Measurements from ENCODE around the gene AKT1.
"Not testable (repeated sequence)": the region's sequence is repeated elsewhere in the genome, so short reads cannot be mapped to it uniquely, and the experiment has no call there.

AKT1 gene

GRCh38 chr14:104794993-104795780 lies at the start of gene AKT1:
Gene AKT1 (minus strand): TSS chr14:104795748. CDS start chr14:104792643, 3,105 bp downstream.
- no peak for DNase-seq (ENCODE audit: low spot score)

DNA sequence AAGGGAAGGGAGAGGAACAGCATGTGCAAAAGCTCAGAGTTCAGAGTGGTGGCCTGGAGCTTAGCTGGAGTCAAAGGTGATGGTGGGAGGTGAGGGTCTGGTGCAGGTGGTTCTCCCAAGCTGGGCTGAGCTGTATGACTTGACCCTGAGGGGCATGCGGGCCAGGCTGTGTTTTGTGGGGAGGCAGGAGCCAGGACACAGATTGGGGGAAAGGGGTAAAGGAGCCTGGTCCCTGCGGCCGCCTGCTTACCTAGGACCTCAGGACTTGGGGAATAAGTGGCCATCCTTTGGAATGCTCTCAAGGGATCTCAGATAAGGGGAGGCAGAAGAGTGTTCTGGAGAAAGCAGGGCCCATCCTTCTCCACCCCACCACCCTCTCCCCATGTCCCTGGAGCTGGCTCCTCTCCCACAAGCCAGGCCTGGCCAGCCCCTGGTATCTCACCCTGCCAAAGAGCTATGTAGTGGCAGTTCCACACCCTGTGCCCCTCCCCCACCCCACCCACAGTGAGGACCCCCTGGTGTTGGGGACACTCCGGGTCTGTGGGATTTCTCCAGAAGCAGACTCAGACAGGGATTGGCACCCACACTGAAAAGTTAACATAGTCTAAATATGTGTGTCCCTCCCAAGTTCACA lies 49.6 kb upstream of the AKT1 start:
- no peak for DNase-seq (ENCODE audit: low spot score)

- no peak for DNase-seq (ENCODE audit: low spot score)
Observed at GRCh38 chr14:104844306-104845032, 48.9 kb upstream of the AKT1 start.

GRCh38 chr14:104843442-104844305 lies 48.1 kb upstream of the AKT1 start:
- no peak for DNase-seq (ENCODE audit: low spot score)

DNA sequence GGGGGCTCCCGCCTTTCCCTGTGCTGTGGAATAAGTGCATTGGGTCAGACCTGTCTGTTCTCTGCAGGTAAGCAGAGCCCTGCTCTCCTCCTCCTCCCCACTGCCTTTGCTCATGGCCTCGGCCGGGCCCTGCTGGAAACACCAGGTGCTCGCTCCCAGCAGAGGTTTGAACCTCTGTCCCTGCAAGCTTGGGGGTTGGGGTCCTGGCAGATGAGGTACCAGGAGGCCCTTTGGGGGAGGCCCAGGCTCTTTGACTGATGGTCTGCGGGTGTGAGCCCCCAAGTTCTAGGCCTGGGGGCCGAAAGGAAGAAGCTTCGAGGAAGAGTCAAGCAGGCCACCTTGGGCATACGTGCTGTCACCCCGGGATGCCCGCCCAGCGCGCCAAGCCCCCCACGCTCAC lies 47.5 kb upstream of the AKT1 start:
- DNase-seq (ENCODE audit: low spot score) = no peak

DNA sequence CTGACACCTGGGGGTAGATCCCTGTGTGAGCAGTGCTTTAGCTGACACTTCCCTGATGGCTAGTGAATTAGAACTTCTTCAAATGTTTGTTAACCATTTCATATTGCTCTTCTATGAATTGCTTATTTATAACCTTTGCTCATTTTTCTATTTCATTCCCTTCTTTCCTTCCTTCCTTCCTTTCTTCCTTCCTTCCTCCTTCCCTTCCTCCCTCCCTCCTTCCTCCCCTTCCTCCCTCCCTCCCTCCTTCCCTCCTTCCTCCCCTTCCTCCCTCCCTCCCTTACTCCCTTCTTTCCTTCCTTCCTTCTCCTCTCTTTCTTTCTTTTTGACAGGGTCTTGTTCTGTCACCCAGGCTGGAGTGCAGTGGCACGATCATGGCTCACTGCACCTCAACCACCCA lies 46.2 kb upstream of the AKT1 start:
- DNase-seq (ENCODE audit: low spot score) = no peak

DNA sequence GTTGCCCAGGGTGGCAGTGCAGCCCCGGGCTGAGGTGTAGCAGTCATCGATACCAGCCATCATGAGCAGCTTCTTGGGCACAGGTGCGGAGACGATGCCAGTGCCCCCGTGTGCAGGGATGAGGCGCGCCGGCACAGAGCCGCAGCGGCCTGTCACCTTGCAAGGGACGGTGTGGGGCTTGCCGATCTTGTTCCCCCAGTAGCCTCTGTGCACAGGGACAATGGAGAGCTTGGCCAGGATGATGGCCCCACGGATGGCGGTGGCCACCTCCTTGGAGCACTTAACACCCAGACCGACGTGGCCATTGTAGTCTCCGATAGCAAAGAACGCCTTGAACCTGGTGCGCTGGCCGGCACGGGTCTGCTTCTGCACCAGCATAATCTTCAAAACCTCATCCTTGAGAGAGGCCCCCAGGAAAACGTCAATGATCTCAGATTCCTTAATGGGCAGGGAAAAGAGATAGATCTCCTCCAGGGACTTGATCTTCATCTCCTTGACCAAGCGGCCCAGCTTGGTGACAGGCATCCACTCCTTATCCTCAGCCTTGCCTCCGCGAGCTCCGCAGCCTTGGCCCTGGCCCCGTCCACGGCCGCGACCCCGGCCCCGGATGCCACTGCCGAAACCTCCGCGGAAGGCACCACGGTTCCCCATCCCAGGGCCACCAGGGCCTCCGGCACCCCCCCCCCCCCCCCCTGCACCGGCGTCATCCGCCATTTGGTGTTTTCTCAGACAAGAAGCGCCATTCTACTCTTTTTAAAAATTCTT lies 40.8 kb upstream of the AKT1 start:
- not testable (repeated sequence) for DNase-seq (ENCODE audit: low spot score)

GRCh38 chr14:104830781-104831180 lies 35.2 kb upstream of the AKT1 start:
- no peak for DNase-seq (ENCODE audit: low spot score)

GRCh38 chr14:104827177-104828055 lies 31.9 kb upstream of the AKT1 start:
- DNase-seq (ENCODE audit: low spot score) = no peak

DNA sequence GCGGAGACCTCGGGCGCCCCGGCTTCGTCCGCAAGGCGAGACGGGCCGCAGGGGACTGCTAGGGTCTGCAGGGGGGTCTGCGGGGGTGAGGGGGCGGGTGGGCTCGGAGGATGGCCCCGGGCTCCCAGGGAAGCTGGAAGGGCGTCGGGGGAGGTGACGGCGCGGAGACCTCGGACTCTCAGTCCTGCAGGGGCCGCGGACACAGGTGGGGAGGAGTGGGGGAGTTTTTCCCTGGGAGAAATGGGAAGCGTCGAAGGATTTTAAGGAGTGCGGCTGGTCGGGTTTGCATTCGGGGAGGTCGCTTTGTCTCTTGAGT lies 31.3 kb upstream of the AKT1 start:
- DNase-seq (ENCODE audit: low spot score) = no peak

GRCh38 chr14:104826189-104826860 lies 30.8 kb upstream of the AKT1 start:
- DNase-seq (ENCODE audit: low spot score) = peak; percentile 78

- no peak for DNase-seq (ENCODE audit: low spot score)
Observed at GRCh38 chr14:104824353-104824997, 28.9 kb upstream of the AKT1 start.

DNA sequence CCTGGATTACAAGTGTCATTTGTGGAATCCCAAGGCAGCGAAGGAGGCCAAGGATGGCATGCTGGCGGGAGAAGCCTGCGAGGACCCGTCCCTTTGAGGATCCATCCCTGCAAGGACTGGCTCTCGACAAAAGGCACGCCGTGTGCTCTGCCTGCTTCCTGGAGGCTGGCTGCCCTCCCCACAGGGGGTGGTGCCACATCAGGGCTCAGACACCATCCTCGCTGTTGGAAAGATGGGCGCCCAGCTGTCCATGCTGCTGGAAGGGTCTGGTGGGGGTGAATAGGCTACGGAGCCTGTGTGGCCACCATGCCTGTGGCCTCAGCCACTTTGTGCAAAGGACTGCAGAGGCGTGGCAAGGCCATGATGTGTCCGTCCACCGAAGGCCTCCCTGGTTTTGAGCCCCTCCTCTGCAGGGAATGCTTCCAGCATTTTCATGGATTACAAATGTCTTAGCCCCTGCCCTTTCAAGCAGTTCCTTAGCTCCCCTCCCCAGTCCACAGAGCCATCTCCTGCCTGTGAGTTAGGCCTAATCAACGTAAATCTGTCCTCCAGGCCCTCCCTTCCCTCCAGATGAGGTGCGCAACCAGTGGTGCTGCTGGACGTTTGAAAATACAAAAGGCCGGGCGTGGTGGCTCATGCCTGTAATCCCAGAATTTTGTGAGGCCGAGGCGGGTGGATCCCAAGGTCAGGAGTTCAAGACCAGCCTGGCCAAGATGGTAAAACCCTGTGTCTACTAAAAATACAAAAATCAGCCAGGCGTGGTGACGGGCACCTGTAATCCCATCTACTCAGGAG lies 27.5 kb upstream of the AKT1 start:
- no peak for DNase-seq (ENCODE audit: low spot score)

DNA sequence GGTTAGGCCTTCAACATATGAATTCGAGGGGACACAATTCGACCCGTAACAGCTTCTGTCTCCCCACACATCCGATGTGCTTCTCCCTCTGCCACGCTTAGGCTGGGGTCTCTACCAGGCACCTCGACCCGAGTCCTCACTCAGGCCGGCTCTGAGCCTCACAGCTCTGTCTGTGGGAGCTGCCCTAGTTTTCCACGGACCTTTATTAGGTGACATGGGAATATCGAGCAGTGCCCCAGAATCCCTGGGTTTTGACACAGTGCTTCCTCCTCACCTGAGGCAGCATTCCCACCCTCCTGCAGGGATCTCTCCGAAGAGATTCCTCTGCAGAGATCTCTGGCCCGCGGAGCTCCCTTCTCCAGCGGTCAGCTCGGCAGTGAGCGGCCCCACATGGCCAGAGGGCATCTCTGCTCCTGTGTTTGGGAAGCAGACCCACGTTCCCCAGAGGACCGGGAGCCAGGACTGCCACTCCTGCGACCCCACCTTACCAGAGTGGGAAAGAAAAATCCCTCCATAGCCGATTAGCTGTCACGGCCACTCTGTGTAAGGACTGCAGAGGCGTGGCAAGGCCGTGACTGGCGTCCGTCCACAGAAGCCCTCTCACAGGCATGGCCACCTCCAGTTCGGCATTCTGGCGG lies 26.5 kb upstream of the AKT1 start:
- no peak for DNase-seq (ENCODE audit: low spot score)

GRCh38 chr14:104821229-104821945 lies 25.8 kb upstream of the AKT1 start:
- no peak for DNase-seq (ENCODE audit: low spot score)

- peak; percentile 54 for DNase-seq (ENCODE audit: low spot score)
Observed at GRCh38 chr14:104820669-104821228, 25.2 kb upstream of the AKT1 start.

- no peak for DNase-seq (ENCODE audit: low spot score)
Observed at GRCh38 chr14:104819361-104819781, 23.8 kb upstream of the AKT1 start.

Data from putamen (tissue), 1 donor.